HG02759 (cell line): Measurements from ENCODE around the gene AP5Z1.
"Not testable (repeated sequence)": the region's sequence is repeated elsewhere in the genome, so short reads cannot be mapped to it uniquely, and the experiment has no call there.

Experiments
- ATAC-seq: cut with Tn5 transposase; IDR thresholded peaks from one replicate; pipeline ENCODE4 v1.9.1; 2021; ENCODE audit warnings: mild to moderate bottlenecking, moderate library complexity; ENCODE audit not compliant: unreplicated experiment

AP5Z1 gene

GRCh38 chr7:4800926-4801838 is 25.8 kb downstream of the AP5Z1 start:
- no peak for ATAC-seq

- no peak for ATAC-seq
Observed at GRCh38 chr7:4801839-4802231, 26.4 kb downstream of the AP5Z1 start.

- ATAC-seq: not testable (repeated sequence)
Observed at GRCh38 chr7:4802577-4802976, 27.2 kb downstream of the AP5Z1 start.

- ATAC-seq: no peak
Observed at GRCh38 chr7:4803397-4804241, 28.2 kb downstream of the AP5Z1 start.

- no peak for ATAC-seq
Observed at GRCh38 chr7:4805110-4805983, 29.9 kb downstream of the AP5Z1 start.

GRCh38 chr7:4805984-4806300 is 30.5 kb downstream of the AP5Z1 start:
- no peak for ATAC-seq

GRCh38 chr7:4806983-4807597 is 31.7 kb downstream of the AP5Z1 start:
- ATAC-seq: no peak

GRCh38 chr7:4807598-4808016 is 32.2 kb downstream of the AP5Z1 start:
- no peak for ATAC-seq

GRCh38 chr7:4808026-4808425 is 32.6 kb downstream of the AP5Z1 start:
- ATAC-seq: no peak

- no peak for ATAC-seq
Observed at GRCh38 chr7:4808565-4808964, 33.1 kb downstream of the AP5Z1 start.

- no peak for ATAC-seq
Observed at GRCh38 chr7:4809091-4809591, 33.7 kb downstream of the AP5Z1 start.

- no peak for ATAC-seq
Observed at GRCh38 chr7:4809666-4810065, 34.2 kb downstream of the AP5Z1 start.

- ATAC-seq: no peak
Observed at GRCh38 chr7:4814433-4814832, 39.0 kb downstream of the AP5Z1 start.

GRCh38 chr7:4815121-4815520 is 39.7 kb downstream of the AP5Z1 start:
- no peak for ATAC-seq

- ATAC-seq: no peak
Observed at GRCh38 chr7:4815609-4816418, 40.4 kb downstream of the AP5Z1 start.

GRCh38 chr7:4816419-4817080 is 41.1 kb downstream of the AP5Z1 start:
- ATAC-seq: no peak

- no peak for ATAC-seq
Observed at GRCh38 chr7:4817178-4817901, 41.9 kb downstream of the AP5Z1 start.

- ATAC-seq: no peak
Observed at GRCh38 chr7:4818000-4818794, 42.8 kb downstream of the AP5Z1 start.
